ENCODE measurements around the gene SYPL2.
"Not testable (repeated sequence)": the region's sequence is repeated elsewhere in the genome, so short reads cannot be mapped to it uniquely, and the experiment has no call there.

SYPL2 gene

GRCh38 chr1:109472779-109473178, 6.4 kb downstream of the SYPL2 start:
- no peak for DNase-seq (ENCODE audit: low spot score)

GRCh38 chr1:109473284-109474057, 7.1 kb downstream of the SYPL2 start:
- not testable (repeated sequence) for DNase-seq (ENCODE audit: low spot score)

GRCh38 chr1:109474697-109475096, 8.4 kb downstream of the SYPL2 start:
- no peak for DNase-seq (ENCODE audit: low spot score)

GRCh38 chr1:109475261-109475660, 8.9 kb downstream of the SYPL2 start:
- DNase-seq (ENCODE audit: low spot score), result no peak

- DNase-seq (ENCODE audit: low spot score), result no peak
These were observed 10.5 kb downstream of the SYPL2 start for GRCh38 chr1:109476825-109477224.

- no peak for DNase-seq (ENCODE audit: low spot score)
These were observed 11.5 kb downstream of the SYPL2 start for GRCh38 chr1:109477821-109478220.

GRCh38 chr1:109478806-109479205, 12.5 kb downstream of the SYPL2 start:
- DNase-seq (ENCODE audit: low spot score), result no peak

GRCh38 chr1:109479311-109479710, 13.0 kb downstream of the SYPL2 start:
- DNase-seq (ENCODE audit: low spot score), result no peak

GRCh38 chr1:109479901-109480300, 13.6 kb downstream of the SYPL2 start:
- DNase-seq (ENCODE audit: low spot score), result no peak

GRCh38 chr1:109481646-109482045, 15.3 kb downstream of the SYPL2 start:
- DNase-seq (ENCODE audit: low spot score), result no peak

GRCh38 chr1:109482242-109482641, 15.9 kb downstream of the SYPL2 start:
- DNase-seq (ENCODE audit: low spot score), result no peak

- no peak for DNase-seq (ENCODE audit: low spot score)
These were observed 16.7 kb downstream of the SYPL2 start for GRCh38 chr1:109482791-109483671.

GRCh38 chr1:109483672-109484518, 17.5 kb downstream of the SYPL2 start, which contains the start of gene ATXN7L2:
Gene ATXN7L2, plus strand, starts transcription at chr1:109483905. Its CDS starts 49 bp downstream, at chr1:109483954.
- DNase-seq (ENCODE audit: low spot score), result peak; percentile 81

- no peak for DNase-seq (ENCODE audit: low spot score)
These were observed 18.2 kb downstream of the SYPL2 start for GRCh38 chr1:109484519-109484975.

GRCh38 chr1:109485001-109485400, 18.7 kb downstream of the SYPL2 start:
- no peak for DNase-seq (ENCODE audit: low spot score)

- no peak for DNase-seq (ENCODE audit: low spot score)
These were observed 20.9 kb downstream of the SYPL2 start for GRCh38 chr1:109487261-109487660.

- DNase-seq (ENCODE audit: low spot score), result no peak
These were observed 21.9 kb downstream of the SYPL2 start for GRCh38 chr1:109488201-109488600.

- no peak for DNase-seq (ENCODE audit: low spot score)
These were observed 22.4 kb downstream of the SYPL2 start for GRCh38 chr1:109488696-109489095.

- DNase-seq (ENCODE audit: low spot score), result peak; percentile 65
These were observed 23.9 kb downstream of the SYPL2 start for GRCh38 chr1:109490029-109490933.

- DNase-seq (ENCODE audit: low spot score), result no peak
These were observed 24.6 kb downstream of the SYPL2 start for GRCh38 chr1:109490934-109491302.

GRCh38 chr1:109491372-109491771, 25.0 kb downstream of the SYPL2 start:
- DNase-seq (ENCODE audit: low spot score), result no peak

Measured in kidney capillary endothelial cell (primary cell).